Peyer's patch (tissue), 4 donors: ENCODE data around the gene UMOD. TPM values are rescaled to one million over a fixed set of nuclear protein-coding genes. Genes with fewer than 3 reads are reported as not detected.
A peak's percentile ranks its signal among the peaks of the same experiment; 100 is the strongest.

ENCODE experiments used
- DNase-seq, 3 donors: peaks; one replicate each; pipeline ENCODE4 v3.0.0-alpha.2; 2017 to 2019
- H3K27ac ChIP-seq, 4 donors: fragments of 200-600 bp; sonication (generic); one replicate each; pipeline ENCODE4 v1.5.1; 2016 to 2019
- H3K27me3 ChIP-seq, 2 donors: fragments of 200-600 bp; sonication (generic); one replicate each; pipeline ENCODE4 v1.5.1; 2019
- H3K36me3 ChIP-seq, 3 donors: fragments of 200-600 bp; sonication (generic); one replicate each; pipeline ENCODE4 v1.5.1; 2016 to 2019
- H3K4me1 ChIP-seq, 4 donors: fragments of 200-600 bp; sonication (generic); one replicate each; pipeline ENCODE4 v1.5.1; 2016 to 2019
- H3K4me3 ChIP-seq, 4 donors: fragments of 200-600 bp; sonication (generic); 1 replicate in 3 of 4; 2 replicates in 1 of 4; pipeline ENCODE4 v1.5.1; 2016 to 2019; ENCODE audit warnings: mild to moderate bottlenecking in 1 of 4
- H3K9me3 ChIP-seq, 4 donors: fragments of 200-600 bp; sonication (generic); one replicate each; pipeline ENCODE4 v1.5.1; 2016 to 2019; ENCODE audit warnings: mild to moderate bottlenecking in 1 of 4
- CTCF ChIP-seq, 6 experiments: fragments of 450-650 bp in 4 of 6; fragments of 200-600 bp in 2 of 6; sonication (generic) in 1 of 6; IDR thresholded peaks; one replicate each; pipeline ENCODE4 v1.5.1; 2017 to 2019; ENCODE audit warnings: antibody characterized with exemption in 6 of 6, mild to moderate bottlenecking in 3 of 6, moderate library complexity in 1 of 6
- POLR2A ChIP-seq, 2 donors: fragments of 450-650 bp; IDR thresholded peaks; one replicate each; pipeline ENCODE4 v1.5.1; 2017; ENCODE audit warnings: antibody characterized with exemption in 2 of 2, mild to moderate bottlenecking in 2 of 2, moderate library complexity in 2 of 2
- total RNA-seq, 4 donors: library from RNA; depleted of rRNA; stranded (reverse); fragments of >200 nt; gene quantifications; one replicate each; pipeline ENCODE4 v1.1.0, GENCODE V29; 2016

The UMOD gene
- total RNA-seq, 4 donors from 2014 or later, result not detected

- H3K27ac ChIP-seq, result no peak overlapping the region
- H3K9me3 ChIP-seq, result no peaks in the 10 kb centered on the region
- TF ChIP-seq POLR2A (IDR thresholded peaks at IDR 0.05) (no peak), CTCF (IDR thresholded peaks at IDR 0.05) (no peak)
- H3K36me3 ChIP-seq, result no peaks in the 10 kb centered on the region
- no peaks in the 10 kb centered on the region for H3K27me3 ChIP-seq
- no peak for DNase-seq
- peaks cover 0 to 5% (median 0%) of the 10 kb centered on the region in 4 donors for H3K4me1 ChIP-seq
- no peak overlapping the region for H3K4me3 ChIP-seq
Observed at GRCh38 chr16:20388854-20389253, 36.3 kb upstream of the UMOD start.

- Histone ChIP-seq H3K27ac (no peak overlapping the region), H3K9me3 (no peaks in the 10 kb centered on the region), H3K27me3 (no peaks in the 10 kb centered on the region), H3K4me1 (peaks cover 0 to 5% (median 0%) of the 10 kb centered on the region in 4 donors), H3K4me3 (no peak overlapping the region), H3K36me3 (no peaks in the 10 kb centered on the region)
- DNase-seq, result no peak
- TF ChIP-seq POLR2A (IDR thresholded peaks at IDR 0.05), result no peak
- no peak for TF ChIP-seq CTCF (IDR thresholded peaks at IDR 0.05)
Observed at GRCh38 chr16:20387978-20388377, 35.5 kb upstream of the UMOD start.

GRCh38 chr16:20385844-20386832 is 33.6 kb upstream of the UMOD start:
- DNase-seq, result peak; percentile 25 to 77 (median 68)
- Histone ChIP-seq H3K4me3 (no peak overlapping the region), H3K9me3 (no peaks in the 10 kb centered on the region), H3K27ac (no peak overlapping the region), H3K36me3 (no peaks in the 10 kb centered on the region), H3K27me3 (no peaks in the 10 kb centered on the region), H3K4me1 (peaks cover 0 to 5% (median 0%) of the 10 kb centered on the region in 4 donors)
- TF ChIP-seq POLR2A (IDR thresholded peaks at IDR 0.05) (no peak), CTCF (IDR thresholded peaks at IDR 0.05) (peak; percentile 39 to 84 (median 54))

GRCh38 chr16:20383106-20384029 is 30.9 kb upstream of the UMOD start:
- H3K27me3 ChIP-seq, result no peaks in the 10 kb centered on the region
- H3K36me3 ChIP-seq, result no peaks in the 10 kb centered on the region
- H3K9me3 ChIP-seq, result no peaks in the 10 kb centered on the region
- peak in 2 of 3 donors; percentile 24 to 68 for DNase-seq
- TF ChIP-seq POLR2A (IDR thresholded peaks at IDR 0.05) (no peak), CTCF (IDR thresholded peaks at IDR 0.05) (peak; percentile 26 to 77 (median 74))
- H3K27ac ChIP-seq, result no peak overlapping the region
- H3K4me3 ChIP-seq, result no peak overlapping the region
- H3K4me1 ChIP-seq, result peaks cover 0 to 5% (median 0%) of the 10 kb centered on the region in 4 donors

- Histone ChIP-seq H3K4me3 (no peak overlapping the region), H3K27ac (no peak overlapping the region), H3K9me3 (no peaks in the 10 kb centered on the region), H3K27me3 (no peaks in the 10 kb centered on the region), H3K36me3 (no peaks in the 10 kb centered on the region), H3K4me1 (peaks cover 0 to 5% (median 0%) of the 10 kb centered on the region in 4 donors)
- no peak for DNase-seq
- TF ChIP-seq CTCF (IDR thresholded peaks at IDR 0.05) (no peak), POLR2A (IDR thresholded peaks at IDR 0.05) (no peak)
Observed at GRCh38 chr16:20382202-20382948, 29.9 kb upstream of the UMOD start.
